Mesendoderm (in vitro differentiated cells): ENCODE data around the gene CEP295NL.

ENCODE experiments used
- DNase-seq: peaks from one replicate; pipeline ENCODE4 v3.0.0; 2013
- H2AK5ac ChIP-seq: 2 replicates; pipeline ENCODE4 v1.6.1; 2013; ENCODE audit warnings: low read length, inconsistent platforms
- H2BK120ac ChIP-seq: 2 replicates; pipeline ENCODE4 v1.6.1; 2013; ENCODE audit warnings: low read depth, mild to moderate bottlenecking, low read length, moderate library complexity, mixed read lengths
- H2BK15ac ChIP-seq: replicated peaks from 2 replicates; pipeline ENCODE4 v1.6.1; 2013; ENCODE audit warnings: low read depth, mild to moderate bottlenecking, moderate library complexity
- H2BK5ac ChIP-seq: 2 replicates; pipeline ENCODE4 v1.6.1; 2013; ENCODE audit warnings: low read length, inconsistent platforms
- H3K18ac ChIP-seq: 2 replicates; pipeline ENCODE4 v1.6.1; 2013; ENCODE audit warnings: mild to moderate bottlenecking, low read length, mixed read lengths
- H3K23ac ChIP-seq: one replicate; pipeline ENCODE4 v1.6.1; 2013; ENCODE audit warnings: low read length
- H3K27ac ChIP-seq: 2 replicates; pipeline ENCODE4 v1.5.1; 2013; ENCODE audit warnings: low read depth, mild to moderate bottlenecking, inconsistent platforms, low read length, moderate library complexity
- H3K27me3 ChIP-seq: 2 replicates; pipeline ENCODE4 v1.6.1; 2013; ENCODE audit warnings: low read length, control low read depth, mild to moderate bottlenecking, inconsistent platforms; ENCODE audit not compliant: insufficient read depth, poor library complexity
- H3K36me3 ChIP-seq: 2 replicates; pipeline ENCODE4 v1.6.1; 2013; ENCODE audit warnings: low read length, inconsistent platforms; ENCODE audit not compliant: control insufficient read depth, insufficient read depth
- H3K4ac ChIP-seq: one replicate; pipeline ENCODE4 v1.6.1; 2013; ENCODE audit warnings: low read depth, mild to moderate bottlenecking, low read length, moderate library complexity
- H3K4me1 ChIP-seq: 2 replicates; pipeline ENCODE4 v1.6.1; 2013; ENCODE audit warnings: low read depth, low read length, inconsistent platforms; ENCODE audit not compliant: control insufficient read depth
- H3K4me2 ChIP-seq: 2 replicates; pipeline ENCODE4 v1.6.1; 2013; ENCODE audit warnings: low read length
- H3K4me3 ChIP-seq: 2 replicates; pipeline ENCODE4 v1.5.1; 2013; ENCODE audit warnings: mild to moderate bottlenecking, low read length
- H3K56ac ChIP-seq: one replicate; pipeline ENCODE4 v1.6.1; 2013; ENCODE audit warnings: low read length
- H3K79me1 ChIP-seq: 2 replicates; pipeline ENCODE4 v1.6.1; 2013; ENCODE audit warnings: low read length, inconsistent platforms
- H3K79me2 ChIP-seq: 2 replicates; pipeline ENCODE4 v1.6.1; 2013; ENCODE audit warnings: mild to moderate bottlenecking, low read length; ENCODE audit not compliant: control insufficient read depth, insufficient read depth
- H3K9ac ChIP-seq: 2 replicates; pipeline ENCODE4 v1.6.1; 2013; ENCODE audit warnings: low read length, inconsistent platforms
- H4K5ac ChIP-seq: one replicate; pipeline ENCODE4 v1.6.1; 2013; ENCODE audit warnings: low read length
- H4K8ac ChIP-seq: one replicate; pipeline ENCODE4 v1.6.1; 2013; ENCODE audit warnings: low read depth, mild to moderate bottlenecking, control low read depth, low read length, moderate library complexity
- WGBS: extraction: QIAGEN DNeasy Blood & Tissue Kit; methylation state at CpG from one replicate; pipeline ENCODE4 v1.1.7; 2013; ENCODE audit warnings: low lambda C conversion rate, missing lambda C conversion rate; ENCODE audit not compliant: insufficient coverage; ENCODE audit errors: extremely low coverage; 5-methylcytosine and 5-hydroxymethylcytosine counted together

CEP295NL gene

GRCh38 chr17:78849026-78849425 lies 54.0 kb downstream of the CEP295NL start:
- Histone ChIP-seq H3K4me2 (no peak overlapping the region), H4K5ac (no peak overlapping the region), H2BK15ac (no peak overlapping the region), H3K27ac (no peak overlapping the region), H3K4me1 (no peaks in the 10 kb centered on the region), H3K9ac (no peak overlapping the region), H3K27me3 (no peaks in the 10 kb centered on the region), H4K8ac (no peak overlapping the region), H3K4me3 (no peak overlapping the region), H3K36me3 (no peaks in the 10 kb centered on the region), H3K79me2 (no peaks in the 10 kb centered on the region), H3K56ac (no peak overlapping the region), H2BK120ac (no peak overlapping the region), H2AK5ac (no peak overlapping the region), H2BK5ac (no peak overlapping the region), H3K4ac (no peak overlapping the region), H3K79me1 (no peaks in the 10 kb centered on the region), H3K18ac (no peak overlapping the region), H3K23ac (no peak overlapping the region)
- DNase-seq, result no peak
- no CpG with 5 or more reads among the region's 5 CpGs for WGBS

DNA sequence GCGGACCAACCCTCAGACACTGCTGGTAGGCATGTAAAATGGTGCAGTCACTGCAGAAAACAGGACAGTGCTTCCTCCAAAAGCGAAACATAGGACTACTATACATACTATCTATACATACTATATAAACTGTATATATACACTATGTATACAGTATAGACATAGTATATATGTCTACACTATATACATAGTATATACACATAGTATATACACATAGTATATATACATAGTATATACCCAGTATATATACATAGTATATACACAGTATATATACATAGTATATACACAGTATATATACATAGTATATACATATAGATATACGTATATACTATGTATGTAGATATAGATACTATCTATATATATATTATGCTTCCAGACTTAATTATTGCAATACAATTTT lies 55.9 kb downstream of the CEP295NL start:
- Histone ChIP-seq H3K27ac (no peak overlapping the region), H3K79me1 (no peaks in the 10 kb centered on the region), H4K8ac (no peak overlapping the region), H2AK5ac (no peak overlapping the region), H2BK120ac (no peak overlapping the region), H3K18ac (no peak overlapping the region), H2BK15ac (no peak overlapping the region), H3K4ac (no peak overlapping the region), H3K4me3 (no peak overlapping the region), H3K36me3 (no peaks in the 10 kb centered on the region), H3K4me1 (no peaks in the 10 kb centered on the region), H3K9ac (no peak overlapping the region), H4K5ac (no peak overlapping the region), H2BK5ac (no peak overlapping the region), H3K23ac (no peak overlapping the region), H3K4me2 (no peak overlapping the region), H3K27me3 (no peaks in the 10 kb centered on the region), H3K56ac (no peak overlapping the region), H3K79me2 (no peaks in the 10 kb centered on the region)
- DNase-seq, result no peak
- no CpG with 5 or more reads among the region's 3 CpGs for WGBS

GRCh38 chr17:78844301-78845005 lies 58.5 kb downstream of the CEP295NL start:
- Histone ChIP-seq H2BK5ac (no peak overlapping the region), H3K56ac (no peak overlapping the region), H4K8ac (no peak overlapping the region), H3K79me2 (peaks cover 8% of the 10 kb centered on the region), H3K4me2 (no peak overlapping the region), H3K18ac (no peak overlapping the region), H3K4ac (no peak overlapping the region), H2BK15ac (no peak overlapping the region), H3K23ac (no peak overlapping the region), H4K5ac (no peak overlapping the region), H3K79me1 (peaks cover 4% of the 10 kb centered on the region), H3K27ac (no peak overlapping the region), H3K4me1 (no peaks in the 10 kb centered on the region), H2AK5ac (no peak overlapping the region), H2BK120ac (no peak overlapping the region), H3K27me3 (no peaks in the 10 kb centered on the region), H3K4me3 (no peak overlapping the region), H3K36me3 (no peaks in the 10 kb centered on the region), H3K9ac (no peak overlapping the region)
- 100% methylated on average over 1 of the region's 9 CpGs for WGBS
- DNase-seq, result no peak

GRCh38 chr17:78842881-78843565 lies 60.0 kb downstream of the CEP295NL start:
- H3K56ac ChIP-seq, result no peak overlapping the region
- no peak overlapping the region for H3K4me3 ChIP-seq
- H3K4me1 ChIP-seq, result peaks cover 4% of the 10 kb centered on the region
- H3K27me3 ChIP-seq, result no peaks in the 10 kb centered on the region
- no peaks in the 10 kb centered on the region for H3K36me3 ChIP-seq
- no peak overlapping the region for H3K9ac ChIP-seq
- H3K4me2 ChIP-seq, result no peak overlapping the region
- peak; percentile 73 for DNase-seq
- peaks cover 9% of the 10 kb centered on the region for H3K79me1 ChIP-seq
- H3K79me2 ChIP-seq, result peaks cover 21% of the 10 kb centered on the region
- no peak overlapping the region for H3K4ac ChIP-seq
- H4K5ac ChIP-seq, result no peak overlapping the region
- no peak overlapping the region for H2BK120ac ChIP-seq
- H2AK5ac ChIP-seq, result no peak overlapping the region
- no peak overlapping the region for H3K23ac ChIP-seq
- H4K8ac ChIP-seq, result no peak overlapping the region
- H3K18ac ChIP-seq, result no peak overlapping the region
- no CpG with 5 or more reads among the region's 10 CpGs for whole genome bisulfite sequencing
- no peak overlapping the region for H2BK15ac ChIP-seq
- no peak overlapping the region for H2BK5ac ChIP-seq
- H3K27ac ChIP-seq, result no peak overlapping the region

- Histone ChIP-seq H3K27me3 (no peaks in the 10 kb centered on the region), H3K9ac (peak within 1 kb of the TSS; percentile 95), H3K4ac (peak within 1 kb of the TSS; percentile 82), H3K79me2 (peaks cover 32% of the 10 kb centered on the region), H3K27ac (peak within 1 kb of the TSS; percentile 84), H2AK5ac (no peak within 1 kb of the TSS), H2BK5ac (no peak within 1 kb of the TSS), H3K56ac (peak within 1 kb of the TSS; percentile 95), H2BK120ac (no peak within 1 kb of the TSS), H3K23ac (peak within 1 kb of the TSS; percentile 66), H3K36me3 (peaks cover 5% of the 10 kb centered on the region), H3K4me3 (peak within 1 kb of the TSS; percentile 90), H4K5ac (no peak within 1 kb of the TSS), H2BK15ac (no peak within 1 kb of the TSS), H3K79me1 (peaks cover 17% of the 10 kb centered on the region), H3K4me2 (peak within 1 kb of the TSS; percentile 99), H3K18ac (peak within 1 kb of the TSS; percentile 85), H4K8ac (peak within 1 kb of the TSS; percentile 99), H3K4me1 (peaks cover 4% of the 10 kb centered on the region)
- no CpG with 5 or more reads among the region's 74 CpGs for WGBS
- peak; percentile 99 for DNase-seq
These were observed 62.0 kb downstream of the CEP295NL start, which contains the start of gene USP36 for GRCh38 chr17:78840780-78841611. Gene USP36, minus strand, starts transcription at chr17:78840814. Its CDS starts 4,451 bp downstream, at chr17:78836363.
